ENCODE measurements around the gene AKT3. TPM values are rescaled to one million over a fixed set of nuclear protein-coding genes. Genes with fewer than 3 reads are reported as not detected.
"Not testable (repeated sequence)": the region's sequence is repeated elsewhere in the genome, so short reads cannot be mapped to it uniquely, and the experiment has no call there.

Gene AKT3
- total RNA-seq, 1 experiment from 2014 or later = 18.7 TPM

DNA sequence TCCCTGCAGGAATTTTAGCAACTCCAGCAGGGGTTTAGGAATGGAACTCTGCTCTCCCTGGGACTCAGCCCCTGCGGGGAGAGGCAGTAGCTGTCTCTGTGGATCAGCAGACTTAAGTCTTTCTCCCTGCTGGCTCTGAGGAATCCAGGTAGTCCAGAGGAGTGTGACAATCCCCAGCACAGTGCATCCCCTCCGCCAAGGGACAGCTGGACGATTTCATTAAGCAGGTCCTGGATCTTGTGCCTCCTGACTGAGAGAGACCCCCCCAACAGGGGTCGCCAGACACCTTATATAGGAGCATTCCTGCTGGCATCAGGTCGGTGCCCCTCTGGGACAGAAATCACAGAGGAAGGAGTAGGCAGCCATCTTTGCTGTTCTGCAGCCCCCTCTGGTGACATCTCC, 30.6 kb downstream of the AKT3 start:
- TF ChIP-seq EZH2phosphoT487 (IDR thresholded peaks at IDR 0.05; ENCODE audit: borderline replicate concordance, low read length) (no peak), EZH2 (IDR thresholded peaks at IDR 0.05; ENCODE audit: low read length, unreplicated experiment) (no peak)
- TF ChIP-seq, protein P1, sequence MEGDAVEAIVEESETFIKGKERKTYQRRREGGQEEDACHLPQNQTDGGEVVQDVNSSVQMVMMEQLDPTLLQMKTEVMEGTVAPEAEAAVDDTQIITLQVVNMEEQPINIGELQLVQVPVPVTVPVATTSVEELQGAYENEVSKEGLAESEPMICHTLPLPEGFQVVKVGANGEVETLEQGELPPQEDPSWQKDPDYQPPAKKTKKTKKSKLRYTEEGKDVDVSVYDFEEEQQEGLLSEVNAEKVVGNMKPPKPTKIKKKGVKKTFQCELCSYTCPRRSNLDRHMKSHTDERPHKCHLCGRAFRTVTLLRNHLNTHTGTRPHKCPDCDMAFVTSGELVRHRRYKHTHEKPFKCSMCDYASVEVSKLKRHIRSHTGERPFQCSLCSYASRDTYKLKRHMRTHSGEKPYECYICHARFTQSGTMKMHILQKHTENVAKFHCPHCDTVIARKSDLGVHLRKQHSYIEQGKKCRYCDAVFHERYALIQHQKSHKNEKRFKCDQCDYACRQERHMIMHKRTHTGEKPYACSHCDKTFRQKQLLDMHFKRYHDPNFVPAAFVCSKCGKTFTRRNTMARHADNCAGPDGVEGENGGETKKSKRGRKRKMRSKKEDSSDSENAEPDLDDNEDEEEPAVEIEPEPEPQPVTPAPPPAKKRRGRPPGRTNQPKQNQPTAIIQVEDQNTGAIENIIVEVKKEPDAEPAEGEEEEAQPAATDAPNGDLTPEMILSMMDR (conservative IDR thresholded peaks at IDR 0.05; ENCODE audit: low read depth, low read length) = no peak
- Histone ChIP-seq H4K20me1 (ENCODE audit: low read length) (no peaks in the 10 kb centered on the region), H3K27ac (ENCODE audit: low read length) (no peak overlapping the region), H3K4me2 (ENCODE audit: low read length) (no peak overlapping the region), H3K79me2 (ENCODE audit: low read length) (no peaks in the 10 kb centered on the region), H3K9me2 (replicated peaks; ENCODE audit: low read length) (no peaks in the 10 kb centered on the region), H3F3A (ENCODE audit: low read length, unreplicated experiment) (no peaks in the 10 kb centered on the region), H3K4me1 (ENCODE audit: insufficient read depth, low read length) (no peaks in the 10 kb centered on the region), H3K36me3 (ENCODE audit: low read depth, low read length) (peaks cover 18% of the 10 kb centered on the region; the same call in 1 of the 2 replicates), H3K9me3 (ENCODE audit: low read length) (0 out of 2 replicates have a peak, but pooled peaks cover 4% of the 10 kb centered on the region), H3K4me3 (ENCODE audit: low read length) (no peak overlapping the region), H2AFZ (ENCODE audit: low read length) (no peak overlapping the region), H3K27me3 (ENCODE audit: low read length) (no peaks in the 10 kb centered on the region), H3K9ac (ENCODE audit: low read length) (no peak overlapping the region)
- BruUV-seq (replicated peaks) = no TSS peak
- DNase-seq = no peak
- POLR2A ChIA-PET (ENCODE audit: unreplicated experiment) = no interaction called here
- CTCF ChIA-PET = no interaction called here
- no peak for ATAC-seq
- intact Hi-C loops (cut with micrococcal nuclease) = no loop called here

- no peaks in the 10 kb centered on the region for H3K27me3 ChIP-seq (ENCODE audit: low read length)
- DNase-seq = no peak
- 0 out of 2 replicates have a peak, but pooled peaks cover 5% of the 10 kb centered on the region for H3K9me3 ChIP-seq (ENCODE audit: low read length)
- no peak overlapping the region for H3K27ac ChIP-seq (ENCODE audit: low read length)
- ChIA-PET POLR2A (ENCODE audit: unreplicated experiment) (no interaction called here), CTCF (no interaction called here)
- ATAC-seq = no peak
- H3K79me2 ChIP-seq (ENCODE audit: low read length) = no peaks in the 10 kb centered on the region
- no TSS peak for BruUV-seq (replicated peaks)
- no peaks in the 10 kb centered on the region for H3F3A ChIP-seq (ENCODE audit: low read length, unreplicated experiment)
- H2AFZ ChIP-seq (ENCODE audit: low read length) = no peak overlapping the region
- TF ChIP-seq, protein P1 (conservative IDR thresholded peaks at IDR 0.05; ENCODE audit: low read depth, low read length) = no peak
- TF ChIP-seq EZH2phosphoT487 (IDR thresholded peaks at IDR 0.05; ENCODE audit: borderline replicate concordance, low read length) (no peak), EZH2 (IDR thresholded peaks at IDR 0.05; ENCODE audit: low read length, unreplicated experiment) (no peak)
- intact Hi-C loops (cut with micrococcal nuclease) = no loop called here
- no peaks in the 10 kb centered on the region for H3K9me2 ChIP-seq (replicated peaks; ENCODE audit: low read length)
- H4K20me1 ChIP-seq (ENCODE audit: low read length) = no peaks in the 10 kb centered on the region
- no peak overlapping the region for H3K9ac ChIP-seq (ENCODE audit: low read length)
- H3K4me1 ChIP-seq (ENCODE audit: insufficient read depth, low read length) = no peaks in the 10 kb centered on the region
- peaks cover 18% of the 10 kb centered on the region; the same call in 1 of the 2 replicates for H3K36me3 ChIP-seq (ENCODE audit: low read depth, low read length)
- no peak overlapping the region for H3K4me2 ChIP-seq (ENCODE audit: low read length)
- no peak overlapping the region for H3K4me3 ChIP-seq (ENCODE audit: low read length)
Measured at GRCh38 chr1:243818978-243819377, 31.1 kb downstream of the AKT3 start.

DNA sequence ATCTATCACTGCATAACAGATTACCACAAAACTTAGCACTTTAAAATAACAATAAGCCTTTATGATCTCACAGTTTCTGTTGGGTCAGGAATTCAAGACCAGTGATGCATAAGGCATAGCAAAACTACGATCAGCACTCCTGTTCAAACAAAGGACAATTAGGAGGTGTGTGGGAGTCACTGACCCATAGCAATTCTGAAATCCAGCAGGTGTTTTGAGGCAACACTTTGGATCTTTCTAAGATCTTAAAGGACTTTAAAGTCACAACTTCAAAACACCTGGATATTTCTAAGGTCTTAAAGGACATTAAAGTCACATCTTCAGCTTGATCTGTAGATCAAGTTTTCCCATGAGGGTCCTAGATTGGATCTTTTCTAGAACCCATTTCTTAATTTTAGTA, 35.3 kb downstream of the AKT3 start:
- H3K27ac ChIP-seq (ENCODE audit: low read length) = no peak overlapping the region
- no TSS peak for BruUV-seq (replicated peaks)
- no peak overlapping the region for H3K4me2 ChIP-seq (ENCODE audit: low read length)
- no peak for DNase-seq
- ChIA-PET CTCF (no interaction called here), POLR2A (ENCODE audit: unreplicated experiment) (interaction anchor here (0.5 to 0.6 kb wide), 3 partner anchors 32 to 612 kb away, joined by 3 to 7 read pairs (median 4); no protein-coding TSS in a partner anchor)
- H2AFZ ChIP-seq (ENCODE audit: low read length) = no peak overlapping the region
- no peak for ATAC-seq
- H3K4me1 ChIP-seq (ENCODE audit: insufficient read depth, low read length) = no peaks in the 10 kb centered on the region
- H4K20me1 ChIP-seq (ENCODE audit: low read length) = no peaks in the 10 kb centered on the region
- peaks cover 17% of the 10 kb centered on the region; the same call in 1 of the 2 replicates for H3K36me3 ChIP-seq (ENCODE audit: low read depth, low read length)
- intact Hi-C loops (cut with micrococcal nuclease) = no loop called here
- H3F3A ChIP-seq (ENCODE audit: low read length, unreplicated experiment) = no peaks in the 10 kb centered on the region
- TF ChIP-seq EZH2phosphoT487 (IDR thresholded peaks at IDR 0.05; ENCODE audit: borderline replicate concordance, low read length) (no peak), EZH2 (IDR thresholded peaks at IDR 0.05; ENCODE audit: low read length, unreplicated experiment) (no peak)
- TF ChIP-seq, protein P1 (conservative IDR thresholded peaks at IDR 0.05; ENCODE audit: low read depth, low read length) = no peak
- no peak overlapping the region for H3K9ac ChIP-seq (ENCODE audit: low read length)
- H3K27me3 ChIP-seq (ENCODE audit: low read length) = no peaks in the 10 kb centered on the region
- H3K9me3 ChIP-seq (ENCODE audit: low read length) = 0 out of 2 replicates have a peak, but pooled peaks cover 5% of the 10 kb centered on the region
- no peaks in the 10 kb centered on the region for H3K9me2 ChIP-seq (replicated peaks; ENCODE audit: low read length)
- H3K79me2 ChIP-seq (ENCODE audit: low read length) = no peaks in the 10 kb centered on the region
- no peak overlapping the region for H3K4me3 ChIP-seq (ENCODE audit: low read length)

- peaks cover 11% of the 10 kb centered on the region for H3K4me1 ChIP-seq (ENCODE audit: insufficient read depth, low read length)
- CTCF ChIA-PET; H3K79me2 ChIP-seq (ENCODE audit: low read length): not testable (repeated sequence)
Measured at GRCh38 chr1:243807346-243807745, 42.7 kb downstream of the AKT3 start.

More at GRCh38 chr1:243807346-243807745, 42.7 kb downstream of the AKT3 start:
- H3K4me2 ChIP-seq (ENCODE audit: low read length); H3K36me3 ChIP-seq (ENCODE audit: low read depth, low read length); H3K4me3 ChIP-seq (ENCODE audit: low read length); H4K20me1 ChIP-seq (ENCODE audit: low read length); H3K9ac ChIP-seq (ENCODE audit: low read length); POLR2A ChIA-PET (ENCODE audit: unreplicated experiment); BruUV-seq (replicated peaks); H2AFZ ChIP-seq (ENCODE audit: low read length); H3K27ac ChIP-seq (ENCODE audit: low read length); intact Hi-C loops (cut with micrococcal nuclease); H3K9me3 ChIP-seq (ENCODE audit: low read length); ATAC-seq; H3F3A ChIP-seq (ENCODE audit: low read length, unreplicated experiment); H3K27me3 ChIP-seq (ENCODE audit: low read length); H3K9me2 ChIP-seq (replicated peaks; ENCODE audit: low read length); DNase-seq: not testable (repeated sequence)
